Umbilical cord (tissue), 2 donors: ENCODE measurements around the gene TBC1D5. TPM values are rescaled to one million over a fixed set of nuclear protein-coding genes. Genes with fewer than 3 reads are reported as not detected.
A peak's percentile ranks its signal among the peaks of the same experiment; 100 is the strongest.
"Not testable (repeated sequence)": the region's sequence is repeated elsewhere in the genome, so short reads cannot be mapped to it uniquely, and the experiment has no call there.

Experiments used
- DNase-seq: peaks from one replicate; pipeline ENCODE4 v3.0.0-alpha.2; 2015; ENCODE audit warnings: low spot score
- total RNA-seq: library from RNA; depleted of rRNA; stranded (reverse); fragments of >200 nt; gene quantifications from one replicate; pipeline ENCODE4 v1.2.3, GENCODE V29; 2014; ENCODE audit warnings: low replicate concordance; ENCODE audit not compliant: insufficient read depth

Gene TBC1D5
- total RNA-seq, 1 donor from 2014 or later, result 92.2 TPM

DNA sequence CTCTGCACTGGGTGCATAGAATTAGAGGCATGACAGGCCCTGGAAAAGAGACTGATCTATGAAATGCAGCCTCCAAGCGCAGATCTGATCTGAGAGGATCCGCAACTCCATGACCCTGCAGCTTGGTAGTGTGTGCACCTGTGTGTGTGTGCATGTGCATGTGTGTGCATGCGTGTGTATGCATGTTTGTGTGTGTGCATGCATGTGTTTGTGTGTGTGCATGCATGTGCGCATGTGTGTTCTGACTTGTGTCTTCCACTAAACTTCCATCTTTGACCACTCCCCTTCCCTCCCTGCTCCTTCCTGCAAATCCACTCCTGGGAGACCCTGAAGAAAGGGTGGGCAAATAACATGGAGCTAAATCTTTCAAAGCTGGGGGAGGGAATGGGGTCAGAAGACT is 600.7 kb downstream of the TBC1D5 start:
- no peak for DNase-seq

DNA sequence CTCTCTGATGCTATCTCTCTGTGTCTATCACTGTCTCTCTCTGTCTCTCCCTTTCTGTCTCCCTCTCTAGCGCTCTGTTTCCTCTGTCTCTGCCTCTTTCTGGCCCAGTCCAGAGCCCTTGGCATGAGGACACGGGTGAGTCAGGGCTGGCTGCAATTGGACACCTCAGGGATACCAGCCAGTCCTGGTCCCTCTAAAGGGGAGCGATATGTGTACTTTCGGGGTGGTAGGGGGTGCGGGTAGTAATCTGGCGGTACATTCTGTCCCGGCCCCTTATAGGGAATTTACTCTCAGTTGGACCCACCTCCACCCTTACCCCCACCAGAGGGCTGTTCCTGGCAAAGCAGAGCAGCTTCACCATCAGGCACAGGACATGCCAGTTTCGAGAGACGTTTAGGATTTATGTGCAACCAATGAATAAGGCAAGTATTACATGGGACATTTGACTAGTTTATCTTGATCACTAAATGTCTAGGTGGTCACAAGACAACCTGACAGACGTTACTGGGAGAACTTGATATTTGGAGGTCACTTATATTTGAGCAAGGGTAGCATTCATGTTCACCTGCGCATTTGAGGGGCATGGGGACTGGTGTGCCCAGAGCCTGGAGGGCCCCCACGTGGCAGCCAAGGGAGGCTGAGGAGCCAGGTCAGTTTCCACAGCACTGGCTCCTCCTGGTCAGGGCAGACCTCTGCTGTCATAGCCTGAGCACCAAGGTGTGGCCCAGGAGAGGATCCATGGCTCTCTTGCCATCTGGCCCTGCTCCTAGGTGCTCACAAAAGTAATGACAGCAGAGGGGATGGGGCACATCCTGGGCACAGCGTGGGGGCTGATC is 601.5 kb downstream of the TBC1D5 start:
- peak; percentile 40 for DNase-seq

DNA sequence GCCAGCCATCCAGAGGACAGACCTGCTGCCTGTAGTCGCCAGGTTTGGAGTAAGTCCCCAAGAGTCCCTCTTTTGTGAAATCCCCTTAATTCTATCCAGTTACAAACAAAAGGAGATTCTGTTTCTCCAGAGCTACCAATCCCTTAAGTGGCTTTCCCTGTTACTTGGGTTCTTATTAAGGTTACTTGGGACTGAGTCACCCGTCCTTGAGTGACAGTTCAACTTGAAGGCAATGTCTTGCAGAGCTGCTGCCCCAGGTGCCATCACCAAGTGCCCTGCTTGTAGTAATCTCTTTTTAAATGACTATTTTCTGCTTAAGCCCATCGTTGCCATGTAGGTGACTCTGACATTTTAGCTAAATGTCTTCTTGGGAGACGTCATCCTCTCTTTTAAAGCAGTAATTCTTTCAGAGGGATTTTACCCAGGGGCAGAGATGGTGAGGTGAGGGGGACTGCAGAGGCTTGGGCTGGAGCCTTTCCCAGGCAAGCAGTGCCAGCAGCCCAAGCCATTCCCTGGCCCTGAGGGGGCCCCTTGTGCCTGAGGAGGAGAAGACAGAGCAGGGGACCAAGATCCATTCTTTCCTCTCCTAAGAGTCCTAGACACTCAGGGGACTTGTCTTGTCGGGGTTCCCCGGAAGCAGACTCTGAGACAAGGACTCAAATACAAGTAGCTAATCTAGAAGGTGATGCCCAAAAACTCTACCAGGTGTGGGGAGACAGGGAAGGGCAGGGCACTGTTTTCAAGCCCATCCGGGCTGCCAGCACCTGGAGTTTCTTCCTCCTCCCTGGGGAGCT is 604.0 kb downstream of the TBC1D5 start:
- no peak for DNase-seq

DNA sequence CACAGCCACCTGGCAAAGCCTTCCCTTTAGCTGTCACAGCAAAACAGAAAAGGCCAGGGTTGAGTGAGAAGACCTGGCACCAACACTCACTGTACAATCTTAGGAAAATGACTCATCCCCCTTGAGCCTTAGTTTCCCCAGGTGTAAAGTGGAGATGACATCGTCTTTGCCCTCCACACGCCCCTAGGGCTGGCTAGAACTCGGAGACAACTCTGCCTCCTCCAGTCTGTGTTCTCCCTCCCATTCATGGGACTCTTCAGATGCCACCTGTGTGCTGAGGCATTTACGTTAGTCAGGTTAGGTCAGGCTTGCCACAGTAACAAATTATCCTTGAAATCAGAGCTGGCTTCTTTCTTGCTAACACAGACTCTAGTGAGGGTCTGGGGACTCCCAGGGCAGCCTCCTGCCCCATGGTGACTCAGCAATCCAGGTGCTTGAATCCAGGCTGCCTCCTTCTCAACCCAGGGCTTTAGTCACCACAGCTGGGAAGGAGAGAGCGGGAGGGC is 605.1 kb downstream of the TBC1D5 start:
- no peak for DNase-seq

DNA sequence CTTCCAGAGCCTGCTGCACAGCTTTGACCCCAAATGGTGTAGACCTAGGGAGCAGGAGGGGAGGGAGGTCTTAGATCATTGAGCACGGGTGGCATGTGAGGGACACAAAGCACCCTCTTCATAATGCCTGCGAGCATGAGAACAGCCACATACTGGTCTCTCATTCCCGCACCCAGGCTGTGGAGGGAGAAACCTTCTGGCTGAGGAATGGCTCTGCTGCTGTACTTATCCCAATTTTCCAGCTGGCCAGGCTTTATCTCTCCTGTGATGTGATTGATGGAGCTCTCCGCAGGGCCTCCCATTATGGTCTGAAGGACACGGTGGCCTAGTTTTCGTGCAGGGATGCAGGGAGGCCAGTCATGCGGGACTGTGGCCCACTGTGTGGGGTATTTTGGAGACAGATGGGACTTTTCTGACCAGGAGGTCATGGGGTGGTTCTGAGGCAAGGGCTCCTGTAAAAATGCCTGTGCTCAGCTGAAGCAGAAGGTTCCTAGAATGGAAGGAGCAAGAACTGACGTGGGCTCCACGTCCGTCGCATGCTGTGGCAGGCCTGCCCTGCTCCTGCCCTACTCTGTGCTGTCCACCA is 606.2 kb downstream of the TBC1D5 start:
- peak; percentile 53 for DNase-seq

DNA sequence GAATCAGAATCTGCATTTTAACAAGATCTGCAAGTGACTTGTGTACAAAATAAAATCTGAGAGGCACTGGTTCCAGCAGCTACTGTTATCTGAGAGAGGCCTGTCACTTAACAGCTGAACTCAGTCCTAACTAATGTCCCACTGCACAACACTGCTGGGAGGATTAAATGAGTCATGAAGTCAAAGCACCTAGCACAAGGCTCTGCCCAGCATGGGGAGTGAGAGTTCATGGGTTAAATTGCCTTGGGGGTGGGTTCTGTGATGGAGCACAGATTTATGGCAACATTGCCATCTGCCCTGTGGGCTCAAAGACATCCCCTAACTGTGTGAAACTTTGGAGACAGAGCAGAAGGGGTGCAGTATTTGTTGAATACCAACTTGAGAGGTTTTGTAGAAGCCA is 606.7 kb downstream of the TBC1D5 start:
- no peak for DNase-seq

DNA sequence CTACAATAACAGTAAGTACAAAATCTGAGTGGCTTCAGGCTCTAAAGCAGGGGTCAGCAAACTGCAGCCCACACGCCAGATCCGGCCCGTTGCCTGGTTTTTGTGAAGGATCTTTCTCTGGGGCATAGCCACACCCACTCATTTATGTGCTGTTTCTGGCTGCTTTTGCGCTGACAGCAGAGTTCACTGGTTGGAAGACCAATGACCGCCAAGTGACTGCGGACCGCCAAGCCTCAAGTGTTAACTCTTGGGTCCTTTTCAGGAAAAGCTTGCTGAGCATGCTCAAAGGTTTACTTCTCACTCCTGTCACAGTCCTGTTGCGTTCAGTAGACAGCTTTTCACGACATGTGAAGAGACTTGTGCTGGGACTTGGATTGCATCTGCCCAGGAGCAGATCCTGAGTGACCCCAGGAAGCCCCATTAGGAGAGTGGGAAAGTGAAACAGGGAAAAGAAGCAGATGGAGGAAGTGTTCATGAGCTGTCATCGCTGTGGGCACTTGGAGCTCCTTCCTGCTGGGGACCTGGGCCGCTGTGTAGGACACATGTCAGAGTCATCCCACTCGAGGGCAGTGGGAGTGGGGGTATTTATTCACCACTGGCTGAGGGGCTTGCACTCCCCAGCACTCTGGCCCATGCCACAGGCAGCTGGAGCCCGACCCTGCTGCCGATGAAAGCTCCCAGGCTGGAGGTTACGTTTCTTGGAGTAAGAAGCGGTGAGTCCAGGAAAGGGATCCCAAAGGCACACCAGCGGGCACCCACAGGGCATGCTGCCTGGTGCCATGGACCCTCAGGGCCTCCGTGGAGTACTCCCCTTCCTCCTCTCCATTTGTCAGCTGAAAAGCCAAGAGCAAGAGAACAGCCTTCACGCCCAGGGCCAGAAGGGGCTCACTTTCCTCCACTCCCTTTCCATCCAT is 608.5 kb downstream of the TBC1D5 start:
- no peak for DNase-seq

DNA sequence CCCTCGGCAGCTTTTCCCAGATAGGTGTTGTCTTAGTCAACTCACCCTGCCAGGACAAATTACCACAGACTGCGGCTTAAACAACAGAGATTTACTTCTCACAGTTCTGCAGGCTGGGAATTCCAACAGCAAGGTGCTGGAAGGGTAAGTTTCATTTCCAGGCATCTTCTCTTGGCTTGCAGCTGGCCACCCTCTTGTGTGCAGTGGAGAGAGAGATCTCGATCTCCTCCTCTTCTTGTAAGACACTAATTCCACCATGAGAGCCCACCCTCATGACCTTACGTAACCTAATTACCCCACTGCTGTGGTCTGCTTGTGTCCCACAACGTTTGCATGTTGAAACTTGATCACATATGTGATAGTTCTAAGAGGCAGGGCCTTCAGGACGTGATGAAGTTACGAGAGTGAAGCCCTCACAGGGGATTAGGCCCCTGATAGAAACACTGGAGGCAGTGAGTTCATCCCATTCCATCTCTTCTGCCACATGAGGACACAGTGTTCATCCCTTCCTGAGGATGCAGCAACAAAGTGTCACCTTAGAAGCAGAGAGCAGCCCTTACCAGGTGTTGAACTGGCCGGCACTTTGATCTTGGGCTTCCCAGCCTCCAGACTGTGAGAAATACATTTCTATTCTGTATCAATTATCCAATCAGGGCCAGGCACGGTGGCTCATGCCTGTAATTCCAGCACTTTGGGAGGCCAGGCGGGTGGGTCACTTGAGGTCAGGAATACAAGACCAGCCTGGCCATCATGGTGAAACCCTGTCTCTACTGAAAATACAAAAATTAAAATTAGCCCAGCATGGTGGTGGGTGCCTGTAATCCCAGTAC is 609.9 kb downstream of the TBC1D5 start:
- DNase-seq, result no peak

DNA sequence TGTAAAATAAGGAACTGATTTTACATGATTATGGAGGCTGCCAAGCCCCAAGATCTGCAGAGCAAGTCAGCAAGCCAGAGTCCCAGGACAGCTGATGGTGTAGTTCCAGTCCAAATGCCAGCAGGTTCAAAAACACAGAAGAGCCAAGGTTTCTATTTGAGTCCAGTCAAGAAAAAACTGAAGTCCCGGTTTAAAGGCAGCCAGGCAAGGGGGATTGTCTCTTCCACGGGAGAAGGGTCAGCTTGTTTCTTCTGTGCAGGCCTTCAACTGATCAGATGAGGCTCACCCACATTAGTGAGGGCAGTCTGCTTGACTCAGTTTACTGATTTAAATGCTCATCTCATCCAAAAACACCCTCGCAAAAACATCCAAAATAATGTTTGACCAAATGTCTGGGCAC is 611.5 kb downstream of the TBC1D5 start:
- DNase-seq, result no peak

DNA sequence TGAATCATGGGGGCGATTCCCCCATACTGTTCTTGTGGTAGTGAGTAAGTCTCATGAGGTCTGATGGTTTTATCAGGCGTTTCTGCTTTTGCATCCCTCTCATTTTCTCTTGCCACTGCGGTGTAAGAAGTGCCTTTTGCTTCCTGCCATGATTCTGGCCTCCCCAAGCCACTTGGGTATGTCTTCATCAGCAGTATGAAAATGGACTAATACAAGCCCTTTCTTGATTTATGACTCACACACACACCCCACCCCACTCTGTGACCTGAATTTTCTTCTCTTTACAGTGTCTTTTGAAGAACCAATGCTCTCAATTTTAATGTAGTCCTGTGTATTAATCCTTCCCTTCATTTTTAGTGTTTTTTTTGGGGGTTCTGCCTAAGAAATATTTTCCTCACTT is 612.9 kb downstream of the TBC1D5 start:
- DNase-seq, result no peak

DNA sequence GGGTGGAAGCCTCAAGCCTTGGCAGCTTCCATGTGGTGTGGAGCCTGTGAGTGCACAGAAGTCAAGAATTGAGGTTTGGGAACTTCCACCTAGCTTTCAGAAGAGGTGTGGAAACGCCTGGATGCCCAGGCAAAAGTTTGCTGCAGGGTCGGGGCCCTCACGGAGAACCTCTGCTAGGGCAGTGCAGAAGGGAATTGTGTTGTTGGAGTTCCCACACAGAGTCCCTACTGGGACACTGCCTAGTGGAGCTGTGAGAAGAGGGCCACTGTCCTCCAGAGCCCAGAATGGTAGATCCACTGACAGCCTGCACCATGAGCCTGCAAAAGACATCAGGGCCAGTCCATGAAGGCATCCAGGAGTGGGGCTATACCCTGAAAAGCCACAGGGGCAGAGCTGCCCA is 613.8 kb downstream of the TBC1D5 start:
- DNase-seq, result not testable (repeated sequence)

DNA sequence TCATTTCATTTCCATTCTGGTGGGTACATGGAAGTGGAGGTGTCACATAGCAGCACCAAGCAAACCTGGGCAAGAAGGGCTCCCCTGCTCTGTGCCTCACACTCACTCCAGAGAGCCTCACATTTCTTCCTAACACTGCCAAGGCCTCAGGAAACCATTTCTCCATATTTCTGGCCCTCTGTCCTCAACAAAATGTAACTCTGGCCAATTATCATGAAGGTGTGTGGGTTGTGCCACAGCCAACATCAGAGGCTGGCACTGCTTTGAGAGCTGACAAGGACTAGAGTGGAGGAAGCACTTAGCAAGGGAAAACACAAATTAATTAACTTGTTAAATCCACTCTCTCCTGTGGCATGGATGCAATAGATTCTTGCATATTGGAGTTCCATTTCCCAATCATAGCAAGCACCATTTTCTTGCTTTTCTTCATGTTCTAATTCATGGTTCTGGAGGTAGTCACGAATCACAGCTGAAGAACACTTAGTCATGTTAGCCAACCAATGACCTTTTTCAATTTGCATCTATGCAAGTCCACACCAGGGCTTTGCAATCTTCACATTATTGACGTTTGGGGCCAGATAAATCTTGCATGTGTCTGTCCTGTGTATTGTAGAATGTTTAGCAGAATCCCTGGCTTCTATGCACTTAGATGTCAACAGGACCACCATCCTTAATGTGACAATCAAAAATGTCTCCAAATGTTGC is 616.5 kb downstream of the TBC1D5 start:
- no peak for DNase-seq

DNA sequence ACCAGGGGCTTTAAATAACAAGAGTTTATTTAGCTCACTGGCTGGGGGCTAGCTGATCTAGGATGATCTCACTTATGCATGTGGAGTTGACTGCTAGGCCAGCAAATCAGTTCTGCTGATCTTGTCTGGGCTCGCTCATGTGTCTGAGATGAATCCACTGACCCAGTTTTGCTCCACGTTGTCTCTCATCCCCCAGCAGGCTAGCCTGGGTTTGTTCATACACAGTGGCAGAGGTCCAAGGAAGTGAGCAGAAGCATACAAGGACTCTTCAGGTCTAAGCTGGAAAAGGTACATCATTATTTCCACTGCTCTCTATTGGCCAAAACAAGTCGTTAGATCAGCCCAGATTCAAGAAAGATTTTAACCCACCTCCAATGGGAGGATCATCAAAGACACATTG is 619.7 kb downstream of the TBC1D5 start:
- DNase-seq, result no peak

DNA sequence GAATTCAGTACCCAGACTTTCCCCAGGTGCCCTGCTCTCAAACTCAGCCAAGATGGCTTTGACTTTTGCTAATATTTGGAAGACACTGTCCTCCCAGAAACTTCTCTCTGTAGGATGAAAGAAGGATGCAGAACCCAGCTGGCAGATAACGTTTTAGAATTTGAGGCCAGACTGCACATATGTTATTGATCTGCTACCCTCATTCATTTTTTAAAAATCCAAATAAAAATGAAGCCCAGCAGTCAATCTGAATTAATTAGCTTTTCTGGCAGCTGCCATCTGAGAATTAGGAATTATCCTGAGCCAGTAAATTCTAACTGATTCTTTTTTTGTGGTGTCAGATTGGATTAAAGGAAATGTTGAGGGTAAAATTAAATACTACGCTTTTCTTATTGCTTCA is 621.1 kb downstream of the TBC1D5 start:
- no peak for DNase-seq

DNA sequence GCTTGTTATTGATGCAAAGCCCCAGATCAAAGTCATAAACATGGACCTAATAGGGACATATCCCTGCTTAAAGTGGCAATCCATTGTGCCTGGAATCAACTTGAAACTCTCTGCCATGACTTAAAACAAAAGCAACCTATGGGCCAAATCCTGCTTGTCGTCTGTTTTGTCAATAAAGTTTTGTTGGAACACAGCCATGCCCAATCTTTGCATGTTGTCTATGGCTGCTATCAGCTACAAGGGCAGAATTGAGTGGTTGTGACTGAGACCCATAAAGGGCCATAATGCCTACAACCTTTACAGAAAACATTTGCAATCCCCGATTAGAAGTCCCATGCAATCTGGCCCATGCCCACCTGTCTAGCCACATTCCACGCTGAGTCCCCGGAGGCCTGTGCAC is 622.3 kb downstream of the TBC1D5 start:
- no peak for DNase-seq

DNA sequence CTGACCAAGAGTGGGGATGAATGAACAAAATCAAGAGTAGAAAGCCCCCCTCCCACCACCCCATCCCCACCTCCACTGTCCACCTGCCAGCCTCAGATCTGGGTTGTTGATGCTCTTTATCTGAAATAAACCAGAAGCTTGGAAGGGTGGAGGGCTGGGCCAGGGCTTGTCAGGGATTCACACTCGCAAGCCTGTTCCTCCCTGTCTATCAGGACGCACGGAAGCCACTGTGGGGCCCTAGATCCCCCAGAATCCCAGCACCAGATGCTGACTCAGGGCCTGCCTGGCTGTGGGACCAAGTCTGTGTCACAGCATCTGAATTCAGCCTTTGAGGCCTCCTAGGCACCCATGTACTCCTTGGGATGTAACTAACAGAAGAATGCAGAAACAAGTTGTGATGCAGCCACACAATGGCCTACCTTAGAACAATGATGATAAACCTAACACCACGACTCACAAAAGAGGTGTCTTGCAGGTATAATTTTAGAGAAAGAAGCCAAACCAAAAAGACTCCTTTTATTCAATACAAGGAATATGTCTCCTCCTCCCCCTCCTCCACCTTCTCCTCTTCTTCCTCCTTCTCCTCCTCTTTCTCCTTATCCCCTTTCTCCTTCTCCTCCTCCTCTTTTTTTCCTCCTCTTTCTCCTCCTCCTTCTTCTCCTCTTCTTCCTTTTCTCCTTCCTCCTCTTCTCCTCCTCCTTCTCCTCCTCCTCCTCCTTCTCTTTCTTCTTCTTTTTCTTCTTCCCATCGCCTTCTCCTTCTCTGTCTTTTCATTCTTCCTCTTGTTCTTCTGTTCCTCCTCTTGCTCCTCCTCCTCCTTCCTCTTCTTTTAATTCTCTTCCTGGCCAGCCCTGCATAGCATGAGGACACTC is 623.0 kb downstream of the TBC1D5 start:
- peak; percentile 10 for DNase-seq

DNA sequence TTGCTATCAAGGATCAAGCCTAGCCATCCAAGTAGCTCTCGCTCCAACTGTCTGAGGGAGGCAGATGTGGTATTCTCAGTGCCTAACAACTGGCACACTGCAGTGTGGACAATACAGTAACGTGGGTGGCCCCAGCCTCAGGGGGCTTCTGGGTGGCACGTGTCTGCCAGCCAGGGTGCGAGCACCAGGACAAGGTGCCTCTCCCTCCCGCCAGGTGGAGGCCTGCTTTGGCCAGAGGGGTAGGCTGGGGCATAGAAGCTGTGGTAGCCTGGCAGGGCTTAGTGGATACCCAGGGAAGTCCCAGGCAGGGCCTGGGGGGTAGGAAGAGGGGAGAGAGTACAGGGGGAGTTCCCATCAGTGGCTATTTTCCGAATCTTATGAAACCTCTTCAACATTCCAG is 623.7 kb downstream of the TBC1D5 start:
- no peak for DNase-seq

DNA sequence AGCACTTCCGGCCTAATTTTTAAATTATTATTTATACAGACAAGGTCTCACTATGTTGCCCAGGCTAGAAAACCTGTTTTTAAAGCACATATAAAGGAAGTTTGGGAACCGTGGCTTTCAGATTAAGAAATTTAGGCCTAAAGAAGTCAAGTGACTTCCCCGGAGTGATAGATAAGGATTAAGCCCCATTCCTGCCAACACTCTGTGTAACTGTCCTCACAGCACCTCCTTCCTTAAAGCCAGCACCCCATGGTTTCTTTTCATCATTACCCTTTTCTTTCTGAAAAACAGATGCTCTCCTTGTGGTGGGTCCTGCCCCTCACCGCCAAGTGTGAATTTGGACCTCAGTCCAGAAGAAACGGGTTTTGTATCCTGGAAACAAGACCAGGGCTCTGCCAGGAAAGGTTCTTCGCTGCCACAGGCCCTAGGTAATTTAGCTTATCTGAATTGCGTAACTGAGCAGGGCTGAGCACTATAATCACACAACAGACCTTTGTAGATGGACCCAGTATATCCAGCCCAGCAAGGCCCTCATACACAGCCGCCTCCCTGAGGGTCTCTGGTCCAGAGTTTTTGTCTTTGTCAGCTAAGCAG is 626.3 kb downstream of the TBC1D5 start:
- DNase-seq, result peak; percentile 12
